HepG2 (cell line): Measurements from ENCODE around the gene LINC00237. TPM values are rescaled to one million over a fixed set of nuclear protein-coding genes. Genes with fewer than 3 reads are reported as not detected.

Source experiments
- CREB1 ChIP-seq, 2 experiments: fragments of 450-650 bp in 1 of 2; IDR thresholded peaks; 2 replicates each; pipeline ENCODE4 v1.6.1; 2016 to 2017; ENCODE audit warnings: control low read depth in 1 of 2, mild to moderate bottlenecking in 1 of 2, missing compliant biosample characterization in 1 of 2, missing genetic modification characterization in 1 of 2
- SIN3B ChIP-seq: fragments of 150-350 bp; IDR thresholded peaks from 2 replicates; pipeline ENCODE4 v1.6.1; 2014; ENCODE audit warnings: low read length
- SRSF9 ChIP-seq: fragments of 200-400 bp; formaldehyde crosslinking; IDR thresholded peaks from 2 replicates; pipeline ENCODE4 v1.6.1; 2018; ENCODE audit warnings: borderline replicate concordance, mild to moderate bottlenecking, low read depth, low read length; ENCODE audit not compliant: insufficient read depth, poor library complexity, severe bottlenecking
- TP53 ChIP-seq: sonication (generic); formaldehyde crosslinking; conservative IDR thresholded peaks from 2 replicates; pipeline ENCODE4 v1.4.0; 2020; ENCODE audit warnings: missing genetic modification reagents
- ZFP82 ChIP-seq: sonication (generic); formaldehyde crosslinking; IDR thresholded peaks from 2 replicates; pipeline ENCODE4 v1.5.1; 2020; ENCODE audit warnings: mild to moderate bottlenecking, missing genetic modification reagents, borderline replicate concordance
- ZNF205 ChIP-seq: IDR thresholded peaks from 2 replicates; pipeline ENCODE4 v1.6.1; 2018; ENCODE audit warnings: missing biosample characterization, missing genetic modification reagents
- ZNF629 ChIP-seq: sonication (generic); formaldehyde crosslinking; conservative IDR thresholded peaks from 2 replicates; pipeline ENCODE4 v1.5.0; 2020; ENCODE audit warnings: missing genetic modification reagents
- ZNF772 ChIP-seq: sonication (generic); formaldehyde crosslinking; IDR thresholded peaks from 2 replicates; pipeline ENCODE4 v1.5.0; 2020; ENCODE audit warnings: mild to moderate bottlenecking, missing genetic modification reagents
- polyA plus RNA-seq, 8 experiments: library from polyadenylated mRNA; depleted of rRNA in 3 of 8; stranded (reverse) in 7 of 8; unstranded in 1 of 8; fragments of >200 nt; fragmentation: Illumina TruSeq in 4 of 8; extraction: Trizol in 4 of 8; gene quantifications; 2 replicates each; pipeline versions ENCODE4 v1.2.1 to v1.2.3, GENCODE V29; 2011 to 2016; ENCODE audit warnings: low read depth in 4 of 8, missing spikeins in 1 of 8, mixed read lengths in 1 of 8; ENCODE audit not compliant: insufficient read depth in 1 of 8
- total RNA-seq, 5 experiments: library from RNA; depleted of rRNA; stranded (reverse); fragments of >200 nt; fragmentation: Illumina TruSeq; extraction: Trizol; gene quantifications; 2 replicates each; pipeline ENCODE4 v1.2.3, GENCODE V29; 2016; ENCODE audit warnings: low read depth in 1 of 5
- TF ChIP-seq, protein P1 (sequence below): sonication (generic); formaldehyde crosslinking; IDR thresholded peaks from 2 replicates; pipeline ENCODE4 v1.8.1; 2023; ENCODE audit warnings: mild to moderate bottlenecking, missing genetic modification reagents
- TF ChIP-seq, protein P2 (sequence below): sonication (generic); formaldehyde crosslinking; IDR thresholded peaks from 2 replicates; pipeline ENCODE4 v1.4.0; 2020; ENCODE audit warnings: missing genetic modification reagents, borderline replicate concordance
- TF ChIP-seq, protein P3 (sequence below), 2 experiments: sonication (generic) in 1 of 2; formaldehyde crosslinking in 1 of 2; IDR thresholded peaks; 2 replicates each; pipeline versions ENCODE4 v1.4.0 to v1.6.1; 2016 to 2020; ENCODE audit warnings: borderline replicate concordance in 1 of 2, low read depth in 1 of 2, mild to moderate bottlenecking in 1 of 2, missing genetic modification reagents in 1 of 2
- TF ChIP-seq, protein P4 (sequence below): IDR thresholded peaks from 2 replicates; pipeline ENCODE4 v1.6.1; 2016
- TF ChIP-seq, protein P5 (sequence below): sonication (generic); formaldehyde crosslinking; IDR thresholded peaks from 2 replicates; pipeline ENCODE4 v1.9.0; 2022; ENCODE audit warnings: low read depth, missing genetic modification reagents

Gene LINC00237
- total and polyA plus RNA-seq, 2 of the 13 experiments (the other 11 are each of a cell fraction or from before 2014, with no cell fraction given): not detected

DNA sequence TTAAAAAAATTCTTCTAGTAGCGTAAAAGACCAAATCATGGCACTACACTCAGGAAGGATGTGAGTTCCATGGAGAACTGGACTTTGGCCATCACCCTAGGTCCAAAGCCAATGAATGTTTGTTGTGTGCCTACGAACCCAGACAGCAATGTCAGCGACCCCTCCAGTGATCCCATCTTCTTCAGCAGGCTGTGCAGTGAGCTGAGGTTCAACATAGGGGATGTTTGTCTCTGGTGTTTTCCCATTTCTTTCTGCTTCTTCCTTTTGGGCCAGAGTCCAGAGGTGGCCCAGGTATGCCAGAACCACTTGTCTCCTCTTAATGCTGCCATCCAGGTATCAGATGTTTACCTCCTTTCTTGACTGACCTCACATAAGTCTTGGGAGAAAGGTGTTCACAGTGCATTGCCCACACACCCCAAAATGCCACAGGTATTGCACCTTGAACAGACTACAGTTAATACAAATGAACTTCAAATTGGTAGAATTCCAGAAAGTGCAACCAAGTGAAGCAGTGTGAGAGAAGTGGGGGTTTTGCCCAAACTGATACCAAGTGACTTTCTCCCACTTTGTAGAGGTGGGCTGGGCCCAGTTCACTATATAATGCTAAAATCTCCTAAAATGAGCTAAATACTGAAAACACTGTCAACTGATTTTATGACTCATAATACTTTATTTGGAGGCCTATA is 33.9 kb upstream of the LINC00237 start (continued):
- TF ChIP-seq, protein P1, sequence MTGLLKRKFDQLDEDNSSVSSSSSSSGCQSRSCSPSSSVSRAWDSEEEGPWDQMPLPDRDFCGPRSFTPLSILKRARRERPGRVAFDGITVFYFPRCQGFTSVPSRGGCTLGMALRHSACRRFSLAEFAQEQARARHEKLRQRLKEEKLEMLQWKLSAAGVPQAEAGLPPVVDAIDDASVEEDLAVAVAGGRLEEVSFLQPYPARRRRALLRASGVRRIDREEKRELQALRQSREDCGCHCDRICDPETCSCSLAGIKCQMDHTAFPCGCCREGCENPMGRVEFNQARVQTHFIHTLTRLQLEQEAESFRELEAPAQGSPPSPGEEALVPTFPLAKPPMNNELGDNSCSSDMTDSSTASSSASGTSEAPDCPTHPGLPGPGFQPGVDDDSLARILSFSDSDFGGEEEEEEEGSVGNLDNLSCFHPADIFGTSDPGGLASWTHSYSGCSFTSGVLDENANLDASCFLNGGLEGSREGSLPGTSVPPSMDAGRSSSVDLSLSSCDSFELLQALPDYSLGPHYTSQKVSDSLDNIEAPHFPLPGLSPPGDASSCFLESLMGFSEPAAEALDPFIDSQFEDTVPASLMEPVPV (CRISPR knock-in tag): no peak
- TF ChIP-seq ZFP82 (CRISPR knock-in tag): no peak
- no peak for TF ChIP-seq TP53 (CRISPR knock-in tag)
- TF ChIP-seq ZNF629 (CRISPR knock-in tag): no peak
- no peak for TF ChIP-seq SRSF9
- no peak for TF ChIP-seq ZNF772 (CRISPR knock-in tag)
- TF ChIP-seq, protein P2, sequence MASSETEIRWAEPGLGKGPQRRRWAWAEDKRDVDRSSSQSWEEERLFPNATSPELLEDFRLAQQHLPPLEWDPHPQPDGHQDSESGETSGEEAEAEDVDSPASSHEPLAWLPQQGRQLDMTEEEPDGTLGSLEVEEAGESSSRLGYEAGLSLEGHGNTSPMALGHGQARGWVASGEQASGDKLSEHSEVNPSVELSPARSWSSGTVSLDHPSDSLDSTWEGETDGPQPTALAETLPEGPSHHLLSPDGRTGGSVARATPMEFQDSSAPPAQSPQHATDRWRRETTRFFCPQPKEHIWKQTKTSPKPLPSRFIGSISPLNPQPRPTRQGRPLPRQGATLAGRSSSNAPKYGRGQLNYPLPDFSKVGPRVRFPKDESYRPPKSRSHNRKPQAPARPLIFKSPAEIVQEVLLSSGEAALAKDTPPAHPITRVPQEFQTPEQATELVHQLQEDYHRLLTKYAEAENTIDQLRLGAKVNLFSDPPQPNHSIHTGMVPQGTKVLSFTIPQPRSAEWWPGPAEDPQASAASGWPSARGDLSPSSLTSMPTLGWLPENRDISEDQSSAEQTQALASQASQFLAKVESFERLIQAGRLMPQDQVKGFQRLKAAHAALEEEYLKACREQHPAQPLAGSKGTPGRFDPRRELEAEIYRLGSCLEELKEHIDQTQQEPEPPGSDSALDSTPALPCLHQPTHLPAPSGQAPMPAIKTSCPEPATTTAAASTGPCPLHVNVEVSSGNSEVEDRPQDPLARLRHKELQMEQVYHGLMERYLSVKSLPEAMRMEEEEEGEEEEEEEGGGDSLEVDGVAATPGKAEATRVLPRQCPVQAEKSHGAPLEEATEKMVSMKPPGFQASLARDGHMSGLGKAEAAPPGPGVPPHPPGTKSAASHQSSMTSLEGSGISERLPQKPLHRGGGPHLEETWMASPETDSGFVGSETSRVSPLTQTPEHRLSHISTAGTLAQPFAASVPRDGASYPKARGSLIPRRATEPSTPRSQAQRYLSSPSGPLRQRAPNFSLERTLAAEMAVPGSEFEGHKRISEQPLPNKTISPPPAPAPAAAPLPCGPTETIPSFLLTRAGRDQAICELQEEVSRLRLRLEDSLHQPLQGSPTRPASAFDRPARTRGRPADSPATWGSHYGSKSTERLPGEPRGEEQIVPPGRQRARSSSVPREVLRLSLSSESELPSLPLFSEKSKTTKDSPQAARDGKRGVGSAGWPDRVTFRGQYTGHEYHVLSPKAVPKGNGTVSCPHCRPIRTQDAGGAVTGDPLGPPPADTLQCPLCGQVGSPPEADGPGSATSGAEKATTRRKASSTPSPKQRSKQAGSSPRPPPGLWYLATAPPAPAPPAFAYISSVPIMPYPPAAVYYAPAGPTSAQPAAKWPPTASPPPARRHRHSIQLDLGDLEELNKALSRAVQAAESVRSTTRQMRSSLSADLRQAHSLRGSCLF (CRISPR knock-in tag): no peak
- TF ChIP-seq, protein P3, sequence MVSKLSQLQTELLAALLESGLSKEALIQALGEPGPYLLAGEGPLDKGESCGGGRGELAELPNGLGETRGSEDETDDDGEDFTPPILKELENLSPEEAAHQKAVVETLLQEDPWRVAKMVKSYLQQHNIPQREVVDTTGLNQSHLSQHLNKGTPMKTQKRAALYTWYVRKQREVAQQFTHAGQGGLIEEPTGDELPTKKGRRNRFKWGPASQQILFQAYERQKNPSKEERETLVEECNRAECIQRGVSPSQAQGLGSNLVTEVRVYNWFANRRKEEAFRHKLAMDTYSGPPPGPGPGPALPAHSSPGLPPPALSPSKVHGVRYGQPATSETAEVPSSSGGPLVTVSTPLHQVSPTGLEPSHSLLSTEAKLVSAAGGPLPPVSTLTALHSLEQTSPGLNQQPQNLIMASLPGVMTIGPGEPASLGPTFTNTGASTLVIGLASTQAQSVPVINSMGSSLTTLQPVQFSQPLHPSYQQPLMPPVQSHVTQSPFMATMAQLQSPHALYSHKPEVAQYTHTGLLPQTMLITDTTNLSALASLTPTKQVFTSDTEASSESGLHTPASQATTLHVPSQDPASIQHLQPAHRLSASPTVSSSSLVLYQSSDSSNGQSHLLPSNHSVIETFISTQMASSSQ (IDR thresholded peaks at IDR 0.05; ENCODE audit: low read depth): no peak
- TF ChIP-seq, protein P3 (CRISPR knock-in tag; IDR thresholded peaks at IDR 0.05; ENCODE audit: borderline replicate concordance): peak; percentile 22; the same call in 1 of the 2 replicates
- TF ChIP-seq SIN3B: no peak
- TF ChIP-seq ZNF205: 0 out of 2 replicates have a peak, but pooled peaks have one; percentile 23
- TF ChIP-seq, protein P4, sequence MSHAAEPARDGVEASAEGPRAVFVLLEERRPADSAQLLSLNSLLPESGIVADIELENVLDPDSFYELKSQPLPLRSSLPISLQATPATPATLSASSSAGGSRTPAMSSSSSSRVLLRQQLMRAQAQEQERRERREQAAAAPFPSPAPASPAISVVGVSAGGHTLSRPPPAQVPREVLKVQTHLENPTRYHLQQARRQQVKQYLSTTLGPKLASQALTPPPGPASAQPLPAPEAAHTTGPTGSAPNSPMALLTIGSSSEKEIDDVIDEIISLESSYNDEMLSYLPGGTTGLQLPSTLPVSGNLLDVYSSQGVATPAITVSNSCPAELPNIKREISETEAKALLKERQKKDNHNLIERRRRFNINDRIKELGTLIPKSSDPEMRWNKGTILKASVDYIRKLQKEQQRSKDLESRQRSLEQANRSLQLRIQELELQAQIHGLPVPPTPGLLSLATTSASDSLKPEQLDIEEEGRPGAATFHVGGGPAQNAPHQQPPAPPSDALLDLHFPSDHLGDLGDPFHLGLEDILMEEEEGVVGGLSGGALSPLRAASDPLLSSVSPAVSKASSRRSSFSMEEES (CRISPR knock-in tag): no peak
- TF ChIP-seq CREB1 (IDR thresholded peaks at IDR 0.05): no peak
- no peak for TF ChIP-seq CREB1 (CRISPR knock-in tag; IDR thresholded peaks at IDR 0.05)
- TF ChIP-seq, protein P5, sequence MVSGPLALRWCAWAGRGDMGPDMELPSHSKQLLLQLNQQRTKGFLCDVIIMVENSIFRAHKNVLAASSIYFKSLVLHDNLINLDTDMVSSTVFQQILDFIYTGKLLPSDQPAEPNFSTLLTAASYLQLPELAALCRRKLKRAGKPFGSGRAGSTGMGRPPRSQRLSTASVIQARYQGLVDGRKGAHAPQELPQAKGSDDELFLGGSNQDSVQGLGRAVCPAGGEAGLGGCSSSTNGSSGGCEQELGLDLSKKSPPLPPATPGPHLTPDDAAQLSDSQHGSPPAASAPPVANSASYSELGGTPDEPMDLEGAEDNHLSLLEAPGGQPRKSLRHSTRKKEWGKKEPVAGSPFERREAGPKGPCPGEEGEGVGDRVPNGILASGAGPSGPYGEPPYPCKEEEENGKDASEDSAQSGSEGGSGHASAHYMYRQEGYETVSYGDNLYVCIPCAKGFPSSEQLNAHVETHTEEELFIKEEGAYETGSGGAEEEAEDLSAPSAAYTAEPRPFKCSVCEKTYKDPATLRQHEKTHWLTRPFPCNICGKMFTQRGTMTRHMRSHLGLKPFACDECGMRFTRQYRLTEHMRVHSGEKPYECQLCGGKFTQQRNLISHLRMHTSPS (CRISPR knock-in tag): no peak; the same call in 1 of the 2 replicates
